HUES48 (cell line): Measurements from ENCODE around the gene TBC1D30.
"Not testable (repeated sequence)": the region's sequence is repeated elsewhere in the genome, so short reads cannot be mapped to it uniquely, and the experiment has no call there.

Source experiments
- H3K27ac ChIP-seq: one replicate; pipeline ENCODE4 v1.7.0; 2013; ENCODE audit warnings: low read depth, low read length, inconsistent platforms
- H3K27me3 ChIP-seq: 2 replicates; pipeline ENCODE4 v1.6.1; 2013; ENCODE audit warnings: mild to moderate bottlenecking, low read length; ENCODE audit not compliant: control insufficient read depth, insufficient read depth
- H3K36me3 ChIP-seq: 2 replicates; pipeline ENCODE4 v1.6.1; 2013; ENCODE audit warnings: low read length; ENCODE audit not compliant: control insufficient read depth, insufficient read depth
- H3K4me1 ChIP-seq: 2 replicates; pipeline ENCODE4 v1.6.1; 2013; ENCODE audit warnings: mild to moderate bottlenecking, low read length; ENCODE audit not compliant: control insufficient read depth, insufficient read depth
- H3K4me3 ChIP-seq: 2 replicates; pipeline ENCODE4 v1.5.1; 2013; ENCODE audit warnings: mild to moderate bottlenecking, low read depth, low read length
- H3K9ac ChIP-seq: 2 replicates; pipeline ENCODE4 v1.6.1; 2013; ENCODE audit warnings: mild to moderate bottlenecking, low read depth, low read length, moderate library complexity
- H3K9me3 ChIP-seq: 2 replicates; pipeline ENCODE4 v1.6.1; 2013; ENCODE audit warnings: low read length; ENCODE audit not compliant: control insufficient read depth, insufficient read depth

TBC1D30 gene

GRCh38 chr12:64826234-64826633 lies 1.8 kb downstream of the TBC1D30 start:
- Histone ChIP-seq H3K27ac (no peak overlapping the region), H3K9ac (no peak overlapping the region), H3K4me1 (peaks cover 7% of the 10 kb centered on the region), H3K36me3 (no peaks in the 10 kb centered on the region), H3K9me3 (0 out of 2 replicates have a peak, but pooled peaks cover 3% of the 10 kb centered on the region), H3K27me3 (peaks cover 55% of the 10 kb centered on the region), H3K4me3 (peak overlapping the region; percentile 66)

GRCh38 chr12:64828713-64829112 lies 4.3 kb downstream of the TBC1D30 start:
- Histone ChIP-seq H3K4me1 (peaks cover 7% of the 10 kb centered on the region), H3K27me3 (peaks cover 46% of the 10 kb centered on the region), H3K9ac (no peak overlapping the region), H3K36me3 (no peaks in the 10 kb centered on the region), H3K9me3 (no peaks in the 10 kb centered on the region), H3K4me3 (no peak overlapping the region), H3K27ac (no peak overlapping the region)

- Histone ChIP-seq H3K27ac (no peak overlapping the region), H3K9ac (no peak overlapping the region), H3K9me3 (no peaks in the 10 kb centered on the region), H3K4me3 (no peak overlapping the region), H3K36me3 (no peaks in the 10 kb centered on the region), H3K27me3 (no peaks in the 10 kb centered on the region), H3K4me1 (no peaks in the 10 kb centered on the region)
These were observed 9.5 kb downstream of the TBC1D30 start for GRCh38 chr12:64833928-64834327.

- Histone ChIP-seq H3K9ac (no peak overlapping the region), H3K27ac (no peak overlapping the region), H3K4me1 (no peaks in the 10 kb centered on the region), H3K9me3 (no peaks in the 10 kb centered on the region), H3K4me3 (no peak overlapping the region), H3K27me3 (no peaks in the 10 kb centered on the region), H3K36me3 (no peaks in the 10 kb centered on the region)
These were observed 11.5 kb downstream of the TBC1D30 start for GRCh38 chr12:64835901-64836300.

- no peaks in the 10 kb centered on the region for H3K27me3 ChIP-seq
- H3K4me1 ChIP-seq: no peaks in the 10 kb centered on the region
- no peak overlapping the region for H3K9ac ChIP-seq
- no peaks in the 10 kb centered on the region for H3K36me3 ChIP-seq
- no peaks in the 10 kb centered on the region for H3K9me3 ChIP-seq
- no peak overlapping the region for H3K4me3 ChIP-seq
- H3K27ac ChIP-seq: no peak overlapping the region
These were observed 12.4 kb downstream of the TBC1D30 start for GRCh38 chr12:64836856-64837255.

- no peaks in the 10 kb centered on the region for H3K27me3 ChIP-seq
- no peak overlapping the region for H3K4me3 ChIP-seq
- no peak overlapping the region for H3K27ac ChIP-seq
- no peaks in the 10 kb centered on the region for H3K36me3 ChIP-seq
- H3K4me1 ChIP-seq: no peaks in the 10 kb centered on the region
- H3K9me3 ChIP-seq: no peaks in the 10 kb centered on the region
- no peak overlapping the region for H3K9ac ChIP-seq
These were observed 13.0 kb downstream of the TBC1D30 start for GRCh38 chr12:64837427-64837826.

- H3K9me3 ChIP-seq: no peaks in the 10 kb centered on the region
- no peak overlapping the region for H3K4me3 ChIP-seq
- H3K36me3 ChIP-seq: no peaks in the 10 kb centered on the region
- H3K9ac ChIP-seq: no peak overlapping the region
- no peaks in the 10 kb centered on the region for H3K27me3 ChIP-seq
- H3K4me1 ChIP-seq: no peaks in the 10 kb centered on the region
- H3K27ac ChIP-seq: no peak overlapping the region
These were observed 15.7 kb downstream of the TBC1D30 start for GRCh38 chr12:64840119-64840518.

GRCh38 chr12:64840949-64841717 lies 16.7 kb downstream of the TBC1D30 start:
- H3K4me1 ChIP-seq: no peaks in the 10 kb centered on the region

GRCh38 chr12:64848409-64848808 lies 24.0 kb downstream of the TBC1D30 start:
- H3K27ac ChIP-seq: not testable (repeated sequence)

More at GRCh38 chr12:64840949-64841717, 16.7 kb downstream of the TBC1D30 start:
- Histone ChIP-seq H3K27me3 (no peaks in the 10 kb centered on the region), H3K36me3 (no peaks in the 10 kb centered on the region), H3K9me3 (no peaks in the 10 kb centered on the region), H3K27ac (no peak overlapping the region), H3K4me3 (no peak overlapping the region), H3K9ac (no peak overlapping the region)

GRCh38 chr12:64858882-64859605 lies 34.6 kb downstream of the TBC1D30 start:
- Histone ChIP-seq H3K9ac (no peak overlapping the region), H3K4me1 (peaks cover 1% of the 10 kb centered on the region; the same call in 1 of the 2 replicates), H3K9me3 (no peaks in the 10 kb centered on the region), H3K4me3 (no peak overlapping the region), H3K36me3 (no peaks in the 10 kb centered on the region), H3K27me3 (no peaks in the 10 kb centered on the region), H3K27ac (no peak overlapping the region)

More at GRCh38 chr12:64848409-64848808, 24.0 kb downstream of the TBC1D30 start:
- H3K4me1 ChIP-seq, H3K9ac ChIP-seq, H3K36me3 ChIP-seq, H3K4me3 ChIP-seq, H3K9me3 ChIP-seq, H3K27me3 ChIP-seq: not testable (repeated sequence)

- Histone ChIP-seq H3K27ac (no peak overlapping the region), H3K9me3 (no peaks in the 10 kb centered on the region), H3K9ac (no peak overlapping the region), H3K36me3 (no peaks in the 10 kb centered on the region), H3K4me3 (no peak overlapping the region), H3K4me1 (peaks cover 13% of the 10 kb centered on the region; the same call in 1 of the 2 replicates), H3K27me3 (no peaks in the 10 kb centered on the region)
These were observed 36.1 kb downstream of the TBC1D30 start for GRCh38 chr12:64860446-64860998.
